HG02870 (cell line): ENCODE results near the gene YES1.
"Not testable (repeated sequence)": the region's sequence is repeated elsewhere in the genome, so short reads cannot be mapped to it uniquely, and the experiment has no call there.

Source experiments
- ATAC-seq: cut with Tn5 transposase; IDR thresholded peaks from one replicate; pipeline ENCODE4 v1.9.1; 2021; ENCODE audit warnings: mild to moderate bottlenecking, moderate library complexity; ENCODE audit not compliant: unreplicated experiment

The YES1 gene

DNA sequence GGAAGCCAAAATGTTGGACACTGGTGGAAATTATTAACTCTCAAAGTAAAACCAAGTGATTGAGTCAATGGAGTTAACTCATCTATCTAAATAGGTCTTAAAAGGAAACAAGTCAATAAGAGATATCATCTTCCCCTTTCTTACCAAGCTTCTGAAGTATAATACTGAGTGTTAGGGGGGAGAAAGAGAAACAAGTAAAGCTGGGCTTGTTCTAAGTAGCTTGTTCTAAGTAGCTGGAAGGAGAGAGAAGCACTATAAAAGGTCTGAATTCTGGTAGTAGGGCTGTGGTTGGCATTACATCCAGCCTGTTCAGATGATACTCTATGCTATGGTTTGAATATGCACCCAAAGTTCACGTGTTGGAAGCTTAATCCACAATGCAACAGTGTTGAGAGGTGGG lies 26.8 kb downstream of the YES1 start:
- peak; percentile 63 for ATAC-seq

DNA sequence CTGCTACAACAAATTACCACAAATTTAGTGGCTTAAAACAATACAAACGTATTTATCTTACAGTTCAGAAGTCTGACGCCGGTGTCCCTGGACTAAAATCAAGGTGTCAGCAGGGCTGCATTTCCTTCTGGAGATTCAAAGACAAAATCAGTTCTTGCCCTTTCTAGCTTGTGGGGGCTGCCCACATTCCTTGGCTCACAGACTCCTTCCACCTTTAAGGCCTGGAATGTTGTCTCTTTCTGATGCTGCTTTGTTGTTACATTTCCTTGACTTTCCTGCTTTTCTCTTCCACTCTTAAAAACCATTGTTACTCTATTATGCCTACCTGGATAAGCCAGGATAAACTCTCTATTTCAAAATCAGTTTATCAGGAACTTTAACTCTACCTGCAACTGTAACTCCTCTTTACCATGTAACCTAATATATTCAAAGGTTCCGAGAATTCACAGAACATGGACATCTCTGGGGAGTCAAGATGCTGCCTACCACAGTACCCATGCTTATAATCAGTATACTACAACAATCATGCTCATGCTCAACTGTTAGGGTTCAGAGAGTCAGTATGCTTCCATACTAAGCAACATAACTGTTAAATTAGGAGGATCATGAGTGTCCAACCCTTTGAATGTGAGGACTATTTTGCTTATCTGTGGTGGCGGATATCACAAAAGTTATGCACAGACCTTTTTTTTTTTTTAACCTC lies 27.4 kb downstream of the YES1 start:
- ATAC-seq, result no peak

DNA sequence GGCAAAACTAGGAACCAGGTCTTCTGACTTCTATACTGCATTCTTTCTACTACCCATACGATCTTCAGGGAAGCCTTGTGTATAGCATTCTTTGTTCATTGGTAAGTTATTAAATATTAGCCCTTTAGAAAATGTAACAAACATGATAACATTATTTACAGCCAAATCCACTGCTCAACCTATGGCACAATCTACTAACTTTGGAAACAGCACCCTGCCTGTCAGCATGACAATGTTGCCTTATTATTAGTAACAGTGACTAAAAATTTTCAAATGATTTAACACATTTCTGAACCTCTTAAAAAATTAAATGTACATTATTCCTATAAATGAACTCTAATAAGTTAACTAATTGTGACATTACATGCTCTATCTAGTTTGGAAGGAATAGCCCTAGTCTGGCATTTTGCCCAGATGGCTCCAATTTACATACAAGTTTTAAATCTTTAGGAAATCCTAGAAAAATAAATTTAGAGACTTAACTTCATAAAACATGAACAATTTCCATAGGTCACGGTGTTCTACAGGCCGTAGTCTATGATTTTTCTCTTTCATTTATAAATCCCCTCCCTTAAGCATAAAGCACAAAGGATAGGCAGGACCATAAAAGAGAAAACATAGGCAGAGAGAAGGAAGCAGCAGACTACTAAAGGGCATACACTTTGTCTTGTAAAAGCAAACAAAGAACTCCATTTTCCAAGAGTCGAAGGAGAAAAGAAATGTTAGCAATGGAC lies 33.7 kb downstream of the YES1 start:
- no peak for ATAC-seq

DNA sequence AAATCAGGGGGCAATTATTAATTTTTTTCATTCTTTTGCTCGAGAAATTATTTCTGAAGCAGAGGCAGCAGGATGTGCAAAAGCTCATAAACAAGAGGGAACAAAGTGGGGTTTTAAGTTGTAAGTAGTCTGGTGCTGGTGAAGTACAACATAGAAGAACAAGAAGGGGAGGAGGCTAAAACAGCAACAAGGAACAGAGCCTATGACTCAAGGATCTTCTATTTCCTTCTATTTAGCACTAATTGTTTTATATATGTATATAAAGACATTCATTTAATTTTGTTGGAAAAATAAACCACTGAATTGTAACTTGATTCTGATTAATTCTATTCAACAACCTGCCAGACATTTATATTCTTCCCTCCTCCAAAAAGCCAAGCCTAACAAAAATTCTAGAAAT lies 35.0 kb downstream of the YES1 start:
- no peak for ATAC-seq

DNA sequence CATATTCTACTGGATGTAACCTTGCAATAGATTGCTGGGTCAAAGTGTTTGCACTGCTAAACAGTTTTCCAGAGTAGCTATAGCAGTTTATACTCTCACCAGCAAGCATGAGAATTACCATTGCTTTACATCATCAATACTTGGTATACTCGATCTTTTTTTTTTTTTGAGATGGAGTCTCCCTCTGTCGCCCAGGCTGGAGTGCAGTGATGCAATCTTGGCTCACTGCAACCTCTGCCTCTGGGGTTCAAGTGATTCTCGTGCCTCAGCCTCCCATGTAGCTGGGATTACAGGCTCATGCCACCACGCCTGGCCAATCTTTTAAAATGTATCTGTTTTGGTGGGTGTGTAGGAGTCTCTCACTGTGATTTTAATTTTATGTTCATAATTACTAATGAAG lies 36.0 kb downstream of the YES1 start:
- not testable (repeated sequence) for ATAC-seq

DNA sequence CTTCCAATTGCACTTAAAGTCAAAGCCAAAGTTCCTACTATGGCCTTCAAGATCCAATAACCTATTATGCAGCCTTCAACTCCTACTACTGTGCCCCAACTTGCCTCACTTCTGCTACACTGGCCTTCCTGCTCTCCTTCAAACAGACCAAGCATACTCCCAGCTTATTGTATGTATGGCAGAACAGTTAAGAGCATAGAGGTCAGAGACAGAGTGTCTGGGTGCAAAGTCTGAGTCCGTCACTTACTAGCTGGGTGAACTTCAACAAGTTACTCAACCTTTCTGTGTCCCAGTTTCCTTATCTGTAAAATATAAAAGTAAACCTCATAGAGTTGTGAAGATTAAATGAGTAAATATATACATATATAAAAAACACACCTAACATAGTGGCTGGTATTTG lies 37.2 kb downstream of the YES1 start:
- ATAC-seq, result no peak

DNA sequence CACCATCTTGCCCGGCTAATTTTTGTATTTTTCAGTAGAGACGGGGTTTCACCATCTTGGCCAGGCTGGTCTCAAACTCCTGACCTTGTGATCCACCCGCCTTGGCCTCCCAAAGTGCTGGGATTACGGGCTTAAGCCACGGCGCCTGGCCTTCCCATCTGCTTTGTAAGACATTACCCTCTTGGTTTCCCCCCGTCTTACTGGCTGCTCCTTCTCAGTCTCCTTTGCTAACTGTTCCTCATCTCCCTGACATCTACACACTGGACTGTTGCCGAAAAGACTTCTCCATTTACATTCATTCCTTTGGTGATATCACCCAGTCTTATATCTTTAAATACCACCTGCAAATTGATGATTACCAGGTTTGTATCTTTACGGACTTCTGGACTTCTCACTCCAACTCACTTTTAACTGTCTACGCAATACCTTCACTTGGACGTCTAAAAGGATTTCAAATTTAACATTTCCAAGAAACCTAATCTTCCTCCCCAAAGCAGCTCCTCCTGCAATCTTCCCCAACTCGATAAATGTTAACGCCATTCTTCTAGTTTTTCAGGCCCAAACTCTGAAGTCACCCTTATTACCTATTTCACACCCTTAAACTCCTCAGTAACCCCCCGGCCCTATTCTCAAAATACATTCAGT lies 37.9 kb downstream of the YES1 start:
- no peak for ATAC-seq

DNA sequence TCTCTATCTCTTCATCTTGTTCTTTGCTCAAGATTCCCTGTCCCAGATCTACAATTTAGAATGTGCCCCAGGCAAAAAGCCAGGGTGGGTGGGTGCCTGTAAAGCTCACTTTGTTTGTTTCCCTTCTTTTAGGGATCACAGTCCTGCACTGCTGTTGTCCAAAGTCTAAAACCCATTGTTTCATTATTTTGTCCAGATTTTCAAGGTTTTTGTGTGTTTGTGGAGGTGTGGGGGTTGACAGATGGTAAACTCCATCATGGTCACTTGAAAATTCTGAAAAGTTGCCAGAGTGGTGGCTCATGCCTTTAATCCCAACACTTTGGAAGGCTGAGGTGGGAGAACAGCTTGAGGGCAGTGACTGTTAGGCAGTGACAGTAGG lies 41.5 kb downstream of the YES1 start:
- ATAC-seq, result no peak

DNA sequence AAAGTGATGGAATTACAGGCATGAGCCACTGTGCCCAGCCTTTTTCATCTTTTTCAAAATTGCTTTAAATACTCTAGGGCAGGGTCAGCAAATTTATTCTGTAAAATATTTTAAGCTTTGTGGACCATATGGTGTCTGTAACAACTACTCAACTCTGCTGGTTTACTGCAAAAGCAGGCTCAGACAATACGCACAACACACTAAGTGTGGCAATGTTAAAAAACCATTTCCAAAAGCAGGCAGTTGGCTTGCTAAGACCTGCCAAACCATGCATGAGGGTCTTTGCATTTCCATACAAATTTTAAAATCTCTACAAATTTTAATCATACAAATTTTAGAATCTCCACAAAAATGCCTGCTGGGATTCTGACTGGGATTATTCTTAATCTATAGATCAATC lies 44.1 kb downstream of the YES1 start:
- ATAC-seq, result no peak

DNA sequence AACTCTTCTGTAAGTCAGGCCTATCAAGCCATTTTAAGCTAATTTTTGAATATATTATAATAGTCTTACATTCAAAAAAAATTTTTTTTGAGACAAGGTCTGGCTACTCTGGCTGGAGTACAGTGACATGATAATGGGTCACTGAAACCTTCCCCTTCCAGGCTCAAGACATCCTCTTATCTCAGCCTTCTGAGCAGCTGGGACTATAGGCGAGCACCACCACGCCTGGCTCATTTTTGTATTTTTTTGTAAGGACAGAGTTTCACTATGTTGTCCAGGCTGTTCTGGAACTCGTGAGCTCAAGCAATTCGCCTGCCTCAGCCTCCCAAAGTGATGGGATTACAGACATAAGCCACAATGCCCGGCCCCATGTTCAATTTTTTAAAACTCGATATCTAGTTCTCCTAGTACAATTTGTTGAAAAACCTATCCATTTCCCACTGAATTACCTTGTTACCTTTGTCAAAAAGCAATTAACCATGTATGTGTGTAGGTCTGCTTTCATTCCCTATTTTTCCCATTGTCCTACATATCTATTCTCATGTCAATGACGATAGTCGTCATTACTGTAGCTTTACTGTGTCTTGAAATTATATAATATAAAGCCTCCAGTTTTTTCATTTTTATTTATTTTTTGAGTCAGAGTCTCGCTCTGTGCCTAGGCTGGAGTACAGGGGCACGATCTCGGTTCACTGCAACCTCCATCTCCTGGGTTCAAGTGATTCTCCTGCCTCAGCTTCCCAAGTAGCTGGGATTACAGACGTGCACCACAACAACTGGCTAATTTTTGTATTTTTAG lies 44.8 kb downstream of the YES1 start:
- ATAC-seq, result no peak

DNA sequence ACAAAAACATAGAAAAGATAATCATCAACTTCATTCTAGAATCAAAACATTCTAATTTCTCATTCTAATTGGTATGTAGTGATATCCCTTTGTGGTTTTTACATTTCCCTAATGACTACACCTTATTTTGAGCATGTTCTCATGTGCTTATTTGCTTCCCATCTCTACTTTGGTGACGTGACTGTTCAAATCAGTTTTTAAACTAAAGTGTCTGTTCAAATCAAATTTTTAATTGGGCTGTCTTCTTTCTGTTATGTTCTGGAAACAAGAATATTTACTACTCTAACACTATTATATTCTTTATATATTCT lies 45.5 kb downstream of the YES1 start:
- ATAC-seq, result no peak

DNA sequence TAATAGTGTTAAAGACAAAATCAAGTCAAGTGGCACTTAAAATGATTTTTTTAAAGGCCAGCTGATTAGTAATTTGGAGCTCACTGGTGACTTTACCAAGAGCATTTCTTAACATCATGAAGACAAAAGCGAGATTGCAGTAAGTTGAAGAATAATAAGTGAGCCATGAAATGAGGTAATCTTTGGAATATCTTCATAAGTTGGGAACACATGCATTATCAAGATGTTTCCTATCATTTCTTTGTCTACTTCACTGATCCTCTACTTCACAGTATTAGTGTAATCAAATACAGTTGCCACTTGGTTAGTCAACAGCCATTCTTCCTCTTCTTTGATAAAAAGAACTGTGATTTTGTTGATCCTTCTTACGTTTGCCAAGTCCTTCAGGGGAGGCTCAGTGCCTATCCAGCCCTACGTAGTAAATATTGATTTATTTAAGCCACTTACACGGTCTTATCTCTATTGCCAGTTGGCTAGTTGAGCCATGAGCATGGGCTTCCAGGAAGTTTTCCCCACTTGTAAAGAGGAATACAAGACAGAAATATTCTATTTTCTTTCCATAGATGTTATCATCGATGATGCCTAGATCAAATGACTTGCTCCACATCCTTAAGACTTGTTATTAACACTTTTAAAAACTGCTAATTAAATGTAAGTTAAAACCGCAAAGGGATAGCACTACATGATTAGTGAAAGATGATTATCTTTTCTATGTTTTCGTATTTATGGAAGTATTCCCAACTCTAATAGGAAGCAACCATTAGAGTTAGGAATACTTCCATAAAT lies 46.1 kb downstream of the YES1 start:
- no peak for ATAC-seq

DNA sequence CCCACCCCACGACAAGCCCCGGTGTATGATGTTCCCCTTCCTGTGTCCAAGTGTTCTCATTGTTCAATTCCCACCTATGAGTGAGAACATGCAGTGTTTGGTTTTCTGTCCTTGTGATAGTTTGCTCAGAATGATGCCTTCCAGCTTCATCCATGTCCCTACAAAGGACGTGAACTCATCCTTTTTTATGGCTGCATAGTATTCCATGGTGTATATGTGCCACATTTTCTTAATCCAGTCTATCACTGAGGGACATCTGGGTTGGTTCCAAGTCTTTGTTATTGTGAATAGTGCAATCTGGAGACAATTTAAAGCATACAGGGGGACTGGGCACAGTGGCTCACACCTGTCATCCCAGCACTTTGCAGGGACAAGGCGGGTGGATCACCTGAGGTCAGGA lies 52.2 kb downstream of the YES1 start:
- ATAC-seq, result not testable (repeated sequence)

DNA sequence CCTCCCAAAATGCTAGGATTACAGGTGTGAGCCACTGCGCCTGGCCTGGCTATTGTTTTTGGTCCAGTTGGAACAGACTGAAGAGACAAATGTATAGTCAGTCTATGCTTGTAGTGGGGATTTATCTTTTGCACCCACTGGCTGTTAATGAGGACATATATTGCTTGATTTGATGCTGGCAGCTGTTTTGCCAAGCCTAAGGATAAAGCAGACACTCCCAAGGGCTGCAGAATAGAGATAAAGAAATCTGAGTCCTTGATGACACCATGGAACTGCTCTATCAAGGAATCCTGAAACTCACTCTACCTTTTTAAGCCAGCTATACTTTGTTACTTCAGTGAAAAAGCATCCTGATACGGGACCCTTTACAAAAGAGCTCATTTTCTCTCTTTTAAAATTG lies 56.5 kb downstream of the YES1 start:
- ATAC-seq, result no peak

DNA sequence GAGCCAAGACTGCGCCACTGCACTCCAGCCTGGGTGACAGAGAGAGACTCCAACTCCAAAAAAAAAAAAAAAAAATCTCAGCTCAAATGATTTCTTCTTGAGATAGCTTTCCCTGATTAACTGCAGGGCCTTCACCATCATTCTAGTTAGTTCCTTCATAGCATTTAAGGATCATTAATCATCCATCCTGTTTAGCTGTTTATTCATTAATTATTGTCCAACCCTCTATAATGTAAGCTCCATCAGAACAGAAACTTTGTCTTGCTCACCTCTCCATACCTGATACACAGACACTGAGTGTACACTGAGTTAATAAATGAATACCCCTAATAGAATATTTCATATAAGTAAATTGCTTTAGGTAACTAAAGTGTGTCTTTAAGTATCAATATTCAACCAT lies 57.4 kb downstream of the YES1 start:
- ATAC-seq, result no peak

DNA sequence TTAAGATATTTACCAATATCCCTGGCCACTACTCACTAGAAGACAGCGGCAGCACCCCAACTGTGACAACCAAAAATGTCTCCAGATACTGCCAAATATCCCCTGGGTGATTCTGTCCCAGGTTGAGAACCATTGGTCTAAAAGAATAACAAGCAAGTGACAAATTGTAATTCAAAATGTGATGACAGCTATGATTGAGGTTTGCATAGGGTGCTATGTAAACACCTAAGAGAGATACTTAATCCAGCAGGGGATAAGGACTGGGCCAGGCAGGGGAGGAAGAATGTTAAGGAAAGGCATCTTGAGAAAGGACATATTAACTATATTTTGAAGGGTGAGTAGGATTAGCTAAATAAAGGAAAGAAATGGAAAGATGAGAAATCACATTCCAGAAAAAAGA lies 61.6 kb downstream of the YES1 start:
- no peak for ATAC-seq

DNA sequence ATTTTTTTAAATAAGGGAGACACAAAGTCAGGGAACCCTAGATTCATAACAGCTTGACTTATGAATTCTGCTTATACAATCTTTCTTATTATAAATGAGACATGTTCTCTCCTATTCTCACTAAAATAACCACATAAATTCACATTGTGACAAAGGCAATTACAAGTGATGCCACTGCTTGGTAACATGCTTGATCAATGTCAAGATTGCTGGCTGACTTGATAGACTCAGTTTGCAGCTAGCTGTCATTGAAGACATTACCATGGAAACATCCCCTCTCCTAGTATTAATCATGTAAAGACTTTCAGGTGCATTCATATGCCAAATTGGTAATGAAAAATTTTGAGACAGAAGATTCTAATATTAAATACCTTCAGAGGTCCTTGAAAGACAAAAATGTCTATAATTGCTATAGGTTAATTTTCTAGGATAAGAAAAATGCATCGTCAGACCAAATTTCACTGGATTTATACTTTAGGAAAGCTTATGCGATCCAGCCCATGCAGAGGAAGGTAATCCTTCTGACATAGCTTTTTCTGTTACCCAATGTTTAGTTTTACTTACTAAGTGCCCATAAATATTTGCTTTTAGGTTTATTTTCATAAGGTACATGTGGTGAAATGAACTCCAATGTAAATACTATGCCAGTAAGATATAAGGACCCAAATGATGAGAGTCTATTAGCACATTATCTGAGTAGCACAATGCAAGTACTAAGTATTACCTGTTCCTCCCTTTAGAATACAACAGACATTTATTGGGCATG lies 67.0 kb downstream of the YES1 start:
- ATAC-seq, result no peak

DNA sequence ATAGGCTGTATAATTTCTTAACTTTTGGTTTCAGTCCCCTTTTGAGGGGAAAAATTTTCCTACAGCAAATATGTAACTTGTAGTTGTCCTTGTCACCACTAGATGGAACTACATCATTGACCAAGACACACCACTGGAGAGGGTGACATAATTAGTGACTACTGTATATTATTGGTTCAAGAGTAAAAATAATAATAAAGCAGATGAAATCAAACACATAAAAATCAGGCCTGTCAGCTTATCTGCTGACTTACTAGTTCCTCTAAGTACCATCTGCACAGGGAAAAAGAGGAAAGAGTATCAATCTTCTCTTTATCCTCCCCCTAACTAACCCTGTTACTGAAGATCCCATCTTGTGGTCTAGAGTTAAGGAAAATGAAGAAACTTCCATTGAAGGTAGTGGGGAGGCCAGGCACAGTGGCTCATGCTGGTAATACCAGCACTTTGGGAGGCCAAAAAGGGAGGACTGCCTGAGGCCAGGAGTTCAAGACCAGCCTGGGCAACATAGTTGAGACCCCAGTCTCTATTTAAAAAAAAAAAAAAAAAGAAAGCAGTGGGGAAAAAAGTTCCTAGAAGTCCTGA lies 70.0 kb downstream of the YES1 start:
- ATAC-seq, result no peak

DNA sequence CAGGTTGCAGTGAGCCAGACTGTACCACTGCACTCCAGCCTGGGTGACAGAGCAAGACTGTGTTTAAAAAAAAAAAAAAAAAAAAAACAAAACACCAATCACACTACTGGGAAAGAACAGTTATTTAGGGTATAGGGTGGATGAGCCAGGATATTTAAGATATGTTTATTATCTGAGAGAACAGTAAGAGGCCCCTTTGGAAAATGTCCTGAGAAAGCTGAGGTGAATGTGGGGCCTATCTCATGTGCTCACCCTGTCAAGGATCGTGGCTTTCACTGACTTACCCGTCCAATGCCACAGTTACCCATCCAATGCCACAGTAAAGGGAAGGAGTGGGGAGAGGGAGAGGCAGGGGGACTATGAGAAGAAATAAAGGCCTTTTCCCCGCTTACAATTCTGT lies 79.7 kb downstream of the YES1 start:
- no peak for ATAC-seq

DNA sequence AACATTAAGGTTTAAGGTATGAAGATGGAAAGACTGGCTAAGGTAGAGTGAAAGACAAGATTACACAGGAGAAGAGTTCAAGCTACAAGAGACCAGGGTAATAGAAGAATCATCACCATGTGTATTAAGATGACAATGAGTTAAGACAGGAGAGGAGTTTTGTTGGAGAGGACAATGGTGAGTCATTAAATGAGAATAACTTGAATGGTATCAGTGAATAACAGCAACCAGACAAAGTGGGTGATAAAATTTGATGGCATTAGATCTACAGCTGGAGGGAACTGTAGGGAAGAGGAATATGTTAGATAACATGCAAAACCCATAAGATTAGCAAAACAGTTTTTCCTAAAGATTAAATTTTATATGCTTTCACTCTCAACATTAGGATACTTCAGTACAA lies 80.9 kb downstream of the YES1 start:
- ATAC-seq, result no peak
